ENCODE data around the gene TH.

- TF ChIP-seq MAZ (IDR thresholded peaks at IDR 0.05; ENCODE audit: borderline replicate concordance, low read depth, low read length): no peak
- no peak for TF ChIP-seq POLR2A (IDR thresholded peaks at IDR 0.05; ENCODE audit: low read length)
- no peak for TF ChIP-seq REST (IDR thresholded peaks at IDR 0.05)
- TF ChIP-seq RCOR1 (IDR thresholded peaks at IDR 0.05; ENCODE audit: low read depth, low read length): no peak
- TF ChIP-seq CTCF (IDR thresholded peaks at IDR 0.05): no peak
- TF ChIP-seq EP300 (IDR thresholded peaks at IDR 0.05): no peak
These were observed 28.9 kb upstream of the TH start for GRCh38 chr11:2200536-2200935.

Measured in A549 (cell line).